ENCODE measurements around the gene RBM24. TPM values are rescaled to one million over a fixed set of nuclear protein-coding genes. Genes with fewer than 3 reads are reported as not detected.

The RBM24 gene
- total and polyA plus RNA-seq, 2 donors (not counting 3 experiments of a cell fraction or from before 2014, with no cell fraction given): 6.6 to 6.7 TPM

- intact Hi-C loops (cut with micrococcal nuclease): no loop called here
- CTCF ChIA-PET: interaction anchor here (0.9 to 1.3 kb wide), 2 partner anchors 10 to 292 kb away, joined by 4 to 5 read pairs; no protein-coding TSS in a partner anchor
- TF ChIP-seq CTCF (IDR thresholded peaks at IDR 0.05; ENCODE audit: extremely low read depth in 1 of 2, insufficient read depth in 1 of 2, low read depth in 1 of 2, low read length in 2 of 2): no peak
- no peak for TF ChIP-seq MAX (IDR thresholded peaks at IDR 0.05; ENCODE audit: insufficient read depth, insufficient read length)
- TF ChIP-seq GATA2 (IDR thresholded peaks at IDR 0.05; ENCODE audit: insufficient read depth, insufficient read length, low read depth, low read length): no peak
- TF ChIP-seq POLR2AphosphoS5 (IDR thresholded peaks at IDR 0.05; ENCODE audit: insufficient read depth, low read depth, low read length): no peak
- no peak for TF ChIP-seq EZH2 (IDR thresholded peaks at IDR 0.05; ENCODE audit: borderline replicate concordance, low read depth, low read length, severe bottlenecking)
- TF ChIP-seq POLR2A (IDR thresholded peaks at IDR 0.05; ENCODE audit: low read depth, low read length): no peak
- TF ChIP-seq FOS (IDR thresholded peaks at IDR 0.05; ENCODE audit: borderline replicate concordance, insufficient read depth, low read length): no peak
- TF ChIP-seq MYC (IDR thresholded peaks at IDR 0.05; ENCODE audit: low read depth, low read length): no peak
- TF ChIP-seq JUN (IDR thresholded peaks at IDR 0.05; ENCODE audit: borderline replicate concordance, insufficient read depth, insufficient read length, low read depth): no peak
- no peaks in the 10 kb centered on the region for H3K36me3 ChIP-seq (ENCODE audit: control insufficient read depth in 2 of 2, extremely low read depth in 1 of 2, insufficient read depth in 2 of 2, low read length in 2 of 2)
- H3K79me2 ChIP-seq (ENCODE audit: control insufficient read depth, insufficient read depth, low read length): no peaks in the 10 kb centered on the region
- DNase-seq (ENCODE audit: low read depth, low spot score) (no peak), FAIRE-seq (no peak)
- no peak overlapping the region for H3K4me3 ChIP-seq (replicated peaks in 1 of 3; ENCODE audit: insufficient read depth in 1 of 3, low read depth in 1 of 3, low read length in 3 of 3)
- H4K20me1 ChIP-seq (replicated peaks; ENCODE audit: control insufficient read depth, extremely low read depth, insufficient read depth, low read length): no peaks in the 10 kb centered on the region
- H3K4me2 ChIP-seq (ENCODE audit: insufficient read depth, low read length): no peak overlapping the region
- BruUV-seq (replicated peaks): no TSS peak
- no peak overlapping the region for H2AFZ ChIP-seq (ENCODE audit: low read depth, low read length)
- H3K9me1 ChIP-seq (replicated peaks; ENCODE audit: control insufficient read depth, extremely low read depth, insufficient read depth, low read length): no peaks in the 10 kb centered on the region
- H3K4me1 ChIP-seq (ENCODE audit: control insufficient read depth, extremely low read depth, insufficient read depth, low read length): no peaks in the 10 kb centered on the region
- H3K27ac ChIP-seq (ENCODE audit: insufficient read depth, low read depth, low read length): no peak overlapping the region
- no peaks in the 10 kb centered on the region for H3K27me3 ChIP-seq (ENCODE audit: control insufficient read depth in 2 of 2, insufficient read depth in 2 of 2, low read length in 2 of 2)
- dilution Hi-C loops (cut with MboI; ENCODE audit: extremely low pct_ligation_motif_present, low sequenced_read_pairs): no loop called here
- no peak overlapping the region for H3K9ac ChIP-seq (replicated peaks; ENCODE audit: extremely low read depth, insufficient read depth, low read length)
- POLR2A ChIA-PET: no interaction called here
- H3K9me3 ChIP-seq (replicated peaks; ENCODE audit: control insufficient read depth, insufficient read depth, low read length): no peaks in the 10 kb centered on the region
Measured at GRCh38 chr6:17291778-17292177, 10.6 kb downstream of the RBM24 start.

Data from endothelial cell of umbilical vein (primary cell).